Activated CD8-positive, alpha-beta memory T cell treated with anti-CD3 and anti-CD28 coated beads, Interleukin-2, amount 50 U/mL, for 1 hour (primary cell): ENCODE data around the gene SLC22A23.

ENCODE experiments used
- DNase-seq: peaks from one replicate; pipeline ENCODE4 v3.0.0-alpha.2; 2020; ENCODE audit errors: extremely low read depth

Gene SLC22A23

GRCh38 chr6:3456898-3457709, at the start of gene SLC22A23:
SLC22A23 (minus strand) TSS chr6:3457050; CDS start chr6:3456559, 491 bp downstream.
- peak; percentile 17 for DNase-seq

- DNase-seq, result no peak
These were observed 49.4 kb upstream of the SLC22A23 start for GRCh38 chr6:3506200-3506599.

- no peak for DNase-seq
These were observed 48.3 kb upstream of the SLC22A23 start for GRCh38 chr6:3504938-3505805.

- no peak for DNase-seq
These were observed 47.5 kb upstream of the SLC22A23 start for GRCh38 chr6:3504354-3504753.

GRCh38 chr6:3501826-3502500, 45.1 kb upstream of the SLC22A23 start:
- DNase-seq, result no peak

GRCh38 chr6:3500262-3501014, 43.6 kb upstream of the SLC22A23 start:
- DNase-seq, result no peak

- no peak for DNase-seq
These were observed 42.8 kb upstream of the SLC22A23 start for GRCh38 chr6:3499603-3500002.

GRCh38 chr6:3496395-3496794, 39.5 kb upstream of the SLC22A23 start:
- DNase-seq, result no peak

GRCh38 chr6:3494391-3495100, 37.7 kb upstream of the SLC22A23 start:
- no peak for DNase-seq

GRCh38 chr6:3490625-3490980, 33.8 kb upstream of the SLC22A23 start:
- no peak for DNase-seq

- no peak for DNase-seq
These were observed 33.2 kb upstream of the SLC22A23 start for GRCh38 chr6:3489961-3490624.

GRCh38 chr6:3489027-3489757, 32.3 kb upstream of the SLC22A23 start:
- DNase-seq, result no peak

GRCh38 chr6:3484946-3485345, 28.1 kb upstream of the SLC22A23 start:
- no peak for DNase-seq

GRCh38 chr6:3484192-3484591, 27.3 kb upstream of the SLC22A23 start:
- DNase-seq, result no peak

GRCh38 chr6:3483675-3484074, 26.8 kb upstream of the SLC22A23 start:
- no peak for DNase-seq

GRCh38 chr6:3482869-3483268, 26.0 kb upstream of the SLC22A23 start:
- DNase-seq, result no peak

GRCh38 chr6:3481640-3482039, 24.8 kb upstream of the SLC22A23 start:
- no peak for DNase-seq

GRCh38 chr6:3480009-3480408, 23.2 kb upstream of the SLC22A23 start:
- DNase-seq, result no peak

- no peak for DNase-seq
These were observed 16.9 kb upstream of the SLC22A23 start for GRCh38 chr6:3473773-3474172.

- DNase-seq, result no peak
These were observed 14.9 kb upstream of the SLC22A23 start for GRCh38 chr6:3471711-3472110.
